GM06990 (cell line): ENCODE data around the gene SNX27.
"Not testable (repeated sequence)": the region's sequence is repeated elsewhere in the genome, so short reads cannot be mapped to it uniquely, and the experiment has no call there.

Experiments used
- DNase-seq: peaks from one replicate; pipeline ENCODE4 v3.0.0-alpha.2; 2011; ENCODE audit not compliant: insufficient read length; ENCODE audit errors: extremely low read depth
- H3K27me3 ChIP-seq: replicated peaks from 2 replicates; pipeline ENCODE4 v1.6.0; 2011; ENCODE audit warnings: low read length; ENCODE audit not compliant: control insufficient read depth, insufficient read depth
- H3K36me3 ChIP-seq: 2 replicates; pipeline ENCODE4 v1.5.1; 2011; ENCODE audit warnings: low read length; ENCODE audit not compliant: control insufficient read depth, insufficient read depth
- H3K4me3 ChIP-seq: replicated peaks from 2 replicates; pipeline ENCODE4 v1.5.1; 2011; ENCODE audit warnings: low read depth, mild to moderate bottlenecking, control low read depth, low read length
- CTCF ChIP-seq: IDR thresholded peaks from 2 replicates; pipeline ENCODE4 v1.5.1; 2011; ENCODE audit warnings: low read length, control low read depth, mild to moderate bottlenecking, inconsistent platforms; ENCODE audit not compliant: insufficient read depth, poor library complexity, severe bottlenecking

The SNX27 gene

GRCh38 chr1:151729157-151729965, 117.5 kb downstream of the SNX27 start:
- Histone ChIP-seq H3K27me3 (no peaks in the 10 kb centered on the region; the same call in 1 of the 2 replicates), H3K4me3 (no peak overlapping the region)
- no peak for DNase-seq

GRCh38 chr1:151729966-151730291, 118.1 kb downstream of the SNX27 start:
- no peak overlapping the region for H3K4me3 ChIP-seq
- H3K36me3 ChIP-seq = no peaks in the 10 kb centered on the region
- TF ChIP-seq CTCF = no peak
- no peaks in the 10 kb centered on the region; the same call in 1 of the 2 replicates for H3K27me3 ChIP-seq
- DNase-seq = no peak

More at GRCh38 chr1:151729157-151729965, 117.5 kb downstream of the SNX27 start:
- H3K36me3 ChIP-seq = no peaks in the 10 kb centered on the region
- no peak for TF ChIP-seq CTCF

GRCh38 chr1:151733126-151733525, 121.3 kb downstream of the SNX27 start:
- Histone ChIP-seq H3K36me3 (no peaks in the 10 kb centered on the region), H3K4me3 (no peak overlapping the region), H3K27me3 (no peaks in the 10 kb centered on the region; the same call in 1 of the 2 replicates)
- DNase-seq = no peak
- no peak for TF ChIP-seq CTCF

- H3K4me3 ChIP-seq, H3K36me3 ChIP-seq, H3K27me3 ChIP-seq, DNase-seq: not testable (repeated sequence)
Observed at GRCh38 chr1:151733995-151734394, 122.1 kb downstream of the SNX27 start.

- Histone ChIP-seq H3K4me3 (no peak overlapping the region), H3K27me3 (no peaks in the 10 kb centered on the region; the same call in 1 of the 2 replicates), H3K36me3 (no peaks in the 10 kb centered on the region)
- no peak for TF ChIP-seq CTCF
- DNase-seq = no peak
Observed at GRCh38 chr1:151737026-151737425, 125.2 kb downstream of the SNX27 start.

GRCh38 chr1:151737479-151737878, 125.6 kb downstream of the SNX27 start:
- Histone ChIP-seq H3K4me3 (no peak overlapping the region), H3K27me3 (no peaks in the 10 kb centered on the region), H3K36me3 (no peaks in the 10 kb centered on the region)
- no peak for TF ChIP-seq CTCF
- no peak for DNase-seq
